Hippocampal formation (tissue), 2 donors: ENCODE measurements around the gene VILL.
"Not testable (repeated sequence)": the region's sequence is repeated elsewhere in the genome, so short reads cannot be mapped to it uniquely, and the experiment has no call there.

Experiments
- DNase-seq, 2 donors: peaks; one replicate each; lab custom pipeline; 2025; lab: John Stamatoyannopoulos, UW

Gene VILL

DNA sequence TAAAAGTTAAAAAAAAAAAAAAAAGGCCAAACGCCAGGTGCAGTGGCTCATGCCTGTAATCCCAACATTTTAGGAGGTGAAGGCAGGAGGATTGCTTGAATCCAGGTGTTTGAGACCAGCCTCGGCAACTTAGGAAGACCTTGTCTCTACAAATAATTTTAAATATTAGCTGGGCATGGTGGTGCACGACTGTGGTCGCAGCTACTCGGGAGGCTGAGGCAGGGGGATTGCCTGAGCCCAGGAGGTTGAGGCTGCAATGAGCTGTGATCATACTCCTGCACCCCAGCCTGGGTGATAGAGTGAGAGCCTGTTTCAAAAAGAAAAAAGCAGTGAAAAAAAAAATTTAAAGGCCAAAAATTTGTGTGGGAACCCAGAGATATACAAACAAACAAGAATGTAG, 45.7 kb downstream of the VILL start:
- no peak for DNase-seq

DNA sequence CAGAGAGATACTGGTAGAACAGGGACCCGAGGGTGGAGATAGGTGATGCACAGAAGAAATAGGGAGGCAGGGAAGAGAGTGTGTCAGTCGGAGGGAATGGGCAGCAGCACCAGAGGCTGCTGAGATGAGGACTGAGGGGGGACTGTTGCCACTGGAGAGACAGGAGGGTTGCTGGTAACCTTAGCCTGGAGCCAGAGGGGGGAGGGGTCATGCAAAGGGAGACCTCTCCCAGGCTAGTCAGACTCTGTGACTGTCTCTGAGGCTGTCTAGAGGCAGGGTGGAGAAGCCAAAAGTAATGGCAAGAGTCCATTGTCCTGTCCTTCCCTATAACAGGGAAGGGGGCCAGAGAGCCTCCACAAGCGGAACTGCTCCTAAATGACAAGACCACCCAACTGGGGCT, 46.3 kb downstream of the VILL start:
- no peak for DNase-seq

DNA sequence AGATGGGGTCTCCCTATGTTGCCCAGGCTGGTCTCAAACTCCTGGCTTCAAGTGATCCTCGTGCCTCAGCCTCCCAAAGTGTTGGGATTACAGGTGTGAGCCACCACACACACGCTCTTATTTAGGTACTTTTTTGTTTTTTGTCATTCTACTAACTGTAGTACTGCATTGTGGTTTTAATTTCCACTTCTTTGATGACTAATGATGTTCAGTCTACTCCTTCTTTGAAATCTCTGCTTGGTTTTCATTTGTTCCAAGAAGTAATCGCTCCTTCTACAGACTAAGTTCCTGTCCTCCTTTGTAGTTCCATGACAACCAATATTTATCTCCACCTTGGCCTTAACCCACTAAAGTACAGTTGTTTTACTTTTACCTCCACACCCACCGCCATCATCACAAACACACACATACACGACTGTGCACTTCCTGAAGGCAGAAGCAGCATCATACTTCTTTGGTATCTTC, 47.9 kb downstream of the VILL start:
- no peak for DNase-seq

DNA sequence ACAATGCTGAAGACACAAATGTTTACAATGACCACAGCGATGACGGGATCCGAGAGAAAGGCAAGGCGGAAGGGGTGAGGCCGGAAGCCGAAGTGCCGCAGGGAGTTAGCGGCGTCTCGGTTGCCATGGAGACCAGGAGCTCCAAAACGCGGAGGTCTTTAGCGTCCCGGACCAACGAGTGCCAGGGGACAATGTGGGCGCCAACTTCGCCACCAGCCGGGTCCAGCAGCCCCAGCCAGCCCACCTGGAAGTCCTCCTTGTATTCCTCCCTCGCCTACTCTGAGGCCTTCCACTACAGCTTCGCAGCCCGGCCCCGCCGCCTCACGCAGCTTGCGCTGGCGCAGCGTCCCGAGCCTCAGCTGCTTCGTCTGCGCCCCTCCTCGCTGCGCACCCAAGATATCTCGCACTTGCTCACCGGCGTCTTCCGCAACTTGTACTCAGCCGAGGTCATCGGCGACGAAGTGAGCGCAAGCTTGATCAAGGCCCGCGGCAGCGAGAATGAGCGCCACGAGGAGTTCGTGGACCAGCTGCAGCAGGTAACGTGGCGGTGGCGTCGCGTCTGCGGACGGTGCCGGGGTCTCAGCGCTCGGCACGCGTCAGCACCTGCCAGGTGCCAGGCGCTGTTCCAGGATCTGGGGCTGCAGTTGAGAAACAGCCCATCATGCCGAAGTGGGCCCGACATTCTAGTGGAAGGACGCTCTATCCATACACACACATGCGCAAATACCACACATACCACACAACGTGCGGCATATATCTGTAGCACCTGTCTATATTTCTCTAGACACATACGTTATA, 48.7 kb downstream of the VILL start, which contains the start of gene DLEC1:
DLEC1 (plus strand) TSS at position 108 of the 798 bp plus-strand sequence; CDS start at position 126, 18 bp downstream.
- no peak for DNase-seq

DNA sequence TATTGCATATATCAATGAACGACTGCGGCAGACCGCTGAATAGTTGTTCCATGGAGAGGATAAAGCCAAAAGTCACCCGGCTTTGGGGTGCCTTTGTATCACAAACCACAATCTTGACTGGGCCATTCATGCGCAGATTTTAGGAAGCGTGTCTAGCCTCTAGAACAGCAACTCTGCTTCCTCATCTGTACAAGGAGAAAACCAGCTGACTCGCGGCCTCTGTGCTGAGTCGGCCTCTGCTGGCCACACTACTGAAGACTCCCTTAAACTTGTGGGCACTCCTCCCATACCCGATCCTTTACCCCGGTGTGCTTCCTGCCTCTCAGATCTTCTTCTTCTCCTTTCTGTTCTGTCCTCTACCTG, 49.3 kb downstream of the VILL start:
- DNase-seq: peak; percentile 17 to 53

DNA sequence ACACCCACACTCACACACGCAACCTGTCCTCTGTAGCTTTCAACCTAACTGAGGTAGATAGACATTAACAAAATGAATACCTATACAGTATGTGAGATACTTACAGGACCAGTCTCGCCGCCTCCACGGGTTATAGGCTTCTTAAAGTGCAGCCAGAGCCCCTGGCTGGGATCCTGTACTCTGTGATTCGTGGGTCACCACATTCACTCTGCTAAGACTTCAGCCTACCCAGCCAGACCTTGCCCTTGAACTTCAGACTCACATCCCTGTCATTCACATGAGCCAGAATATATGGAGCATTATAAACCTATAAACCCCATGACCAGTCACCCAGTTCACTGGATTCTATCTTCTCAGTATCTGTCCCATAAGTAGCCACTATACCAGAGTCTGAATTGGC, 49.8 kb downstream of the VILL start:
- no peak for DNase-seq

DNA sequence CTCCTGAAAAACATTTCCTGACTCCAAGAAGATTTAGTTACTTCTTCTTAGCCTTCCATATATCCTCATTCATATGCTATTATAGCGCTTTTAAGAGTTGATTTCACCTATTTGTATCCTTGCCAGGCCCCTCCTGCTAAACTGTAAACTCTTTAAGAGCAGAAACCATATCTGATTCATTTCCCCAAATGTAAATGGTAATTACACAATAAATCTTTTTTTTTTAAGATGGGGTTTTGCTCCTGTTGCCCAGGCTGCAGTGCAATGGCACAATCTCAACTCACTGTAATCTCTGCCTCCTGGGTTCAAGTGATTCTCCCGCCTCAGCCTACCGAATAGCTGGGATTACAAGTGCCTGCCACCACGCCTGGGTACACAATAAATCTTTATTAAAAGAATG, 52.9 kb downstream of the VILL start:
- DNase-seq: no peak

DNA sequence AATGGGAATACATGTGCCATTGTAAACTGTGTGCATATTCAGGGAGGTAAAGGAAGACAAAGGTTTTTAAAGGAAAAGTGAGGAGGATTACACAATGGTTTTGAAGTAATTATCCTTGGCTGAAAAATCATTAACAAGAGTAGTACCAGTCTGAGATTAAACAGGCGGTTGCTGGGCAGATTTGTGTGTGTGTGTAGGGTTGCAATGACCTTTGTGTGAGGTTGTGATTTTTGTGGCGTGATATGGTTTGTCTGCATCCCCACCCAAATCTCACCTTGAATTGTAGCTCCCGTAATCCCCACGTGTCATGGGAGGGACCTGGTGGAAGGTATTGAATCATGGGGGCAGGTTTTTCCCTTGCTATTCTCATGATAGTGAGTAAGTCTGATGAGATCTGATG, 55.4 kb downstream of the VILL start:
- no peak for DNase-seq

DNA sequence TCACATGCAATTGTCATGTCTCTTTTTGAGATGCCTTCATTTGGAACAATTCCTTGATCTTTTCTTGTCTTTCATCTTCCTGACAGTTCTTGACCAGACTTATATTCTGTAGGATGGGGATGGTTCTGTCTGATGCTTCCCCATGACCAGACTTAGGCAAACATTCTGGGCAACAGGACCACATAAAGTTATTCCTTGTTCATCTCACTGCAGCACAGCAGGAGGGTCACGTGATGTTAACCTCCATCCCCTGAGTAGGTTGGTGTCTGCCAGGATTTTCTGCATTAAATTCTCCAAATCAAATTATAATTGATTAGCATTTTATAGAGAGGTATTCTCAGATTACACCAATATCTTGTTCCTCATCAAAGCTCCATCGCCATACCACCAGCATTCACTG, 56.2 kb downstream of the VILL start:
- DNase-seq: no peak

DNA sequence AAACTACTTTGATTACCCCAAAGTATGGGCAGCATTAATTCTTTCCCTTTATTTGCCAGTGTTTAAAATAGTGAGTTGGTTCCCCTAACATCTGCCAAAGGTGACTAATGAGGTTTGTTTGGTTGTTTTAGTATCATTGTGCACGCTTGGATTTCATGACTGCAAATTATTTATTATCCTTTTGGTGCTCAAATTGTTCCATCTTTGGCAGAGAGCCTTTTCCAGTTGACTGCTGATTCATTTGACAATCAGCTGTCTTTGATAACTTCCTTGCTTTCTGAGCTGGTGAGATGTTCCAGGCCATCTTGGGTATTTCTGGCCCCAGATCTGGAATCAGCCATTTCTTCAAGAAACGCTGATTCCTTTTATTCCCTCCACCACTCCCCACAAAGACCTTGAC, 57.3 kb downstream of the VILL start:
- DNase-seq: no peak

DNA sequence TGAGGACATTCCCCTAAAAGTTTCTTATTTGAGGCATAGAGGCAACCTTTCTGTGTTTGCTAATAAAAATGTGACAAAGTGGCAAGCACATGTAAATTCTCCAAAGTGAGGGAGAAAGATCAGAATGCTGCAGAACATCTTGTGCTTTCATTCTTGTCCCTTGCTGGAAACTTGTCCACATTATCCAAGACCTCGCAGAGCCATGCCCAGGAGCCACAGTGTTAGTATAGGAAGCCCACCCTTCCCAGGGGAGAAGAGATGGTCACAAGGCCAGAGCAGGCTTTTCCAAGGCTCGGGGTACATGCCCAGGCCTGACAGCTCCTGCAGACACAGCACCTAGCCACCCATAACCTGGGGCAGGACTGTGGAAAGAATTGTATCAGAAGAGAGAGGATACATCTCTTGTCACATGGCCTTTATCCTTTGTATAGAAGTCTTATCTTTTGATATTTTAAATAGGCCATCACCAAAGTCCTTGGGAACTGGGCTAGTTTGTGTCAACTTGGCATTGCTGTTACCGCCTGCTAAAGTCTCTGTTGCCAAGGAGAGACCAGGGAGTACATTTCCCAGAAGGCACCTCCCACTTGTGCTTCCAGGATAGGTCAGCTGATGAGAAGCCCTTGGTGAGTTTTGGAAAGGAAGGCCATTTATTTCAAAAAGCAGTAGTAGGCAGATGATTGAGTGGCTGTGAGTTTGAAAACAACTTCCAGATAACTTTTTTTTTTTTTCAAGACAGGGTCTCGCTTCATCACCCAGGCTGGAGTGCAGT, 59.0 kb downstream of the VILL start:
- DNase-seq: no peak

DNA sequence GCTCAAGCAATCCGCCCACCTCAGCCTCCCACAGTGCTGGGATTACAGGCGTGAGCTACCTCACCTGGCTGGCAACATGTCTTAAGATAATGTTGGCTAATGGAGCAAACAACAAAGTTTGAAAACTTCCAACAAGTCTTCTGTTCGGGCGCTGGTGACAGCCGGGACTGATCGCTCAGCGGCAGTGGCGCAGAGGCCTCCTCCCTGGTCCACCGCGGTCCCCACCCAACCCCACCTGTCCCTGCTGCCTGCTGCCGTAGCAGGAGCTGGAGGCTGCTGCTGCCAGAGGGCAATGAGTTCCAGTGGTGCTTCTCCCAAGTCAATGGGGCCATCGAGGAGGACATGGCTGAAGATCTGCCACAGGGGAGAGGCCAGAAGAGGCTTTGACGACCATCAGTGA, 60.5 kb downstream of the VILL start:
- DNase-seq: no peak

DNA sequence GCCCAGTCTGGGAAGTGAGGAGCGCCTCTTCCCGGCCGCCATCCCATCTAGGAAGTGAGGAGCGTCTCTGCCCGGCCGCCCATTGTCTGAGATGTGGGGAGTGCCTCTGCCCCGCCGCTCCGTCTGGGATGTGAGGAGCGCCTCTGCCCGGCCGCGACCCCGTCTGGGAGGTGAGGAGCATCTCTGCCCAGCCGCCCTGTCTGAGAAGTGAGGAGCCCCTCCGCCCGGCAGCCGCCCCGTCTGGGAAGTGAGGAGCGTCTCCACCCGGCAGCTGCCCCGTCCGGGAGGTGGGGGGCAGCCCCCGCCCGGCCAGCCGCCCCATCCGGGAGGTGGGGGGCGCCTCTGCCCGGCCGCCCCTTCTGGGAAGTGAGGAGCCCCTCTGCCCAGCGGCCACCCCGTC, 62.7 kb downstream of the VILL start:
- DNase-seq: not testable (repeated sequence)

DNA sequence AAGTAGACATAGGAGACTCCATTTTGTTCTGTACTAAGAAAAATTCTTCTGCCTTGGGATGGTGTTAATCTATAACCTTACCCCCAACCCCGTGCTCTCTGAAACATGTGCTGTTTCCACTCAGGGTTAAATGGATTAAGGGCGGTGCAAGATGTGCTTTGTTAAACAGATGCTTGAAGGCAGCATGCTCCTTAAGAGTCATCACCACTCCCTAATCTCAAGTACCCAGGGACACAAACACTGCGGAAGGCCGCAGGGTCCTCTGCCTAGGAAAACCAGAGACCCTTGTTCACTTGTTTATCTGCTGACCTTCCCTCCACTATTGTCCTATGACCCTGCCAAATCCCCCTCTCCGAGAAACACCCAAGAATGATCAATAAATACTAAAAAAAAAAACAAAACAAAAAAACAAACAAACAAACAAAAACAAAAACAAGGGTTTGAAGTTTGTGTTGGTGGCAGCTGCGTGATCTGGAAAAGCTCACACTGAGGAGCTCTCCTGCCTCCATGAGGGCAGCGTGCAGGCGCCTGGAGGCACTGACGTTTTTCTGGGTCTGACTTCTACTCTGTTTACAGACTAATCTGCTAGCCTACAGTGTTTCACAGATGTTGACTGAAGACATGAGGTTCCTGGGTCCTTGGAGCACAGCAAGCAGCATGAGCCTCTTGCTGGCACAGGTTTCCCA, 63.4 kb downstream of the VILL start:
- DNase-seq: not testable (repeated sequence)

DNA sequence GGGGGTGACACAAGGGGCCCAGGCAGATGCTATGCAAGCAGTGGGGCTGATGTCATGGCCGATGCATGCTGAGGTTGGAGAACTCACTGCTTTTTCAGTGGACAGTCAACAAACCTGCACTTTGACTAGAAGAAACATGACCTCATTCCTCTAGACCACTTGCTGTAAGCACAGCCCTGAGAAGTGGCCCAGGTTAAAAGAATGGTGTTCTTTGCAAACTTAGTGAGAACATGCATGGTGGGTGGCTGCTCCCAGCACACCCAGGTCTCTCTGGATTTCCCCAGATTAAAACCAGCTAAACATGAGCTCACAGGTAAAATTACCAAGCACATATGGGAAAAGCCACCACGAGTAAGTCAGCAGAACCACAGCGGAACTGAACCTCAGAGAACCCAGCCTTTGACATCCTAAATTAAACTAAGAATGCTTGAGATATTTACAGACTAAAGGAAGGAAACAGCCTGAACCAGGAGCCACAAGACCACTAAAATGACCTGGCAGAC, 64.0 kb downstream of the VILL start:
- DNase-seq: no peak
